Measurements from ENCODE around the gene TPPP.
"Not testable (repeated sequence)": the region's sequence is repeated elsewhere in the genome, so short reads cannot be mapped to it uniquely, and the experiment has no call there.

DNA sequence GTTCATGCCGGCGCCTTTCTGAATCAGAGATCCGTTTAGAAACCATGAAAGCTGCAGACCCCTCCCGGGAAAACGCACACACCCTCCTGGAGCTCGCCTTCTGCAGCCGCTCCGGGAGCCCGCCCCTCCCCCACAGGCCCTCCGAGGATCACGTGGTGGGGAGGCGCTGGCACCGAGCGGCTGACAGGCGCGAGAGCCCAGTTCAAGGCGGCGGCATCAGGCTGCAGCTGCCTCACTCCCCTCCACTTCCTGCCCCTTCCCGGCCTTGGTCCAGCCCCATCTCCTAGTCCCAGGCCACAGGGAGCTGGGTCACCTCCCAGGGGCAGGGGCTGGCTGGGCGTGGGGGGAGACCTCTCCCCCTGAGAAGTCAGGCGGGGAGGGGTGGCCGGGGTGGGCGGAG is 2.1 kb downstream of the TPPP start:
- TF ChIP-seq EZH2 (IDR thresholded peaks at IDR 0.05); YY1 (IDR thresholded peaks at IDR 0.05; ENCODE audit: extremely low read depth, insufficient replicate concordance, low read depth, low read length): not testable (repeated sequence)
- TF ChIP-seq, protein P1, sequence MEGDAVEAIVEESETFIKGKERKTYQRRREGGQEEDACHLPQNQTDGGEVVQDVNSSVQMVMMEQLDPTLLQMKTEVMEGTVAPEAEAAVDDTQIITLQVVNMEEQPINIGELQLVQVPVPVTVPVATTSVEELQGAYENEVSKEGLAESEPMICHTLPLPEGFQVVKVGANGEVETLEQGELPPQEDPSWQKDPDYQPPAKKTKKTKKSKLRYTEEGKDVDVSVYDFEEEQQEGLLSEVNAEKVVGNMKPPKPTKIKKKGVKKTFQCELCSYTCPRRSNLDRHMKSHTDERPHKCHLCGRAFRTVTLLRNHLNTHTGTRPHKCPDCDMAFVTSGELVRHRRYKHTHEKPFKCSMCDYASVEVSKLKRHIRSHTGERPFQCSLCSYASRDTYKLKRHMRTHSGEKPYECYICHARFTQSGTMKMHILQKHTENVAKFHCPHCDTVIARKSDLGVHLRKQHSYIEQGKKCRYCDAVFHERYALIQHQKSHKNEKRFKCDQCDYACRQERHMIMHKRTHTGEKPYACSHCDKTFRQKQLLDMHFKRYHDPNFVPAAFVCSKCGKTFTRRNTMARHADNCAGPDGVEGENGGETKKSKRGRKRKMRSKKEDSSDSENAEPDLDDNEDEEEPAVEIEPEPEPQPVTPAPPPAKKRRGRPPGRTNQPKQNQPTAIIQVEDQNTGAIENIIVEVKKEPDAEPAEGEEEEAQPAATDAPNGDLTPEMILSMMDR (IDR thresholded peaks at IDR 0.05 in 2 of 3, conservative IDR thresholded peaks at IDR 0.05 in 1 of 3; ENCODE audit: borderline replicate concordance in 1 of 3, insufficient read depth in 1 of 3, low read depth in 2 of 3, low read length in 2 of 3): not testable (repeated sequence)
